ENCODE results near the gene HMOX1. TPM values are rescaled to one million over a fixed set of nuclear protein-coding genes. Genes with fewer than 3 reads are reported as not detected.

Gene HMOX1
- total and polyA plus RNA-seq, 2 of the 13 experiments (the other 11 are each of a cell fraction or from before 2014, with no cell fraction given) = 53.6 to 67.4 TPM

GRCh38 chr22:35440129-35440528 lies 59.2 kb downstream of the HMOX1 start:
- H2AFZ ChIP-seq (ENCODE audit: low read length) = no peak overlapping the region
- peak; percentile 48 for TF ChIP-seq ZNF629 (CRISPR knock-in tag; conservative IDR thresholded peaks at IDR 0.05)
- no peak for TF ChIP-seq ZMYM3 (CRISPR knock-in tag; IDR thresholded peaks at IDR 0.05)
- TF ChIP-seq, protein P1, sequence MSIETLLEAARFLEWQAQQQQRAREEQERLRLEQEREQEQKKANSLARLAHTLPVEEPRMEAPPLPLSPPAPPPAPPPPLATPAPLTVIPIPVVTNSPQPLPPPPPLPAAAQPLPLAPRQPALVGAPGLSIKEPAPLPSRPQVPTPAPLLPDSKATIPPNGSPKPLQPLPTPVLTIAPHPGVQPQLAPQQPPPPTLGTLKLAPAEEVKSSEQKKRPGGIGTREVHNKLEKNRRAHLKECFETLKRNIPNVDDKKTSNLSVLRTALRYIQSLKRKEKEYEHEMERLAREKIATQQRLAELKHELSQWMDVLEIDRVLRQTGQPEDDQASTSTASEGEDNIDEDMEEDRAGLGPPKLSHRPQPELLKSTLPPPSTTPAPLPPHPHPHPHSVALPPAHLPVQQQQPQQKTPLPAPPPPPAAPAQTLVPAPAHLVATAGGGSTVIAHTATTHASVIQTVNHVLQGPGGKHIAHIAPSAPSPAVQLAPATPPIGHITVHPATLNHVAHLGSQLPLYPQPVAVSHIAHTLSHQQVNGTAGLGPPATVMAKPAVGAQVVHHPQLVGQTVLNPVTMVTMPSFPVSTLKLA (IDR thresholded peaks at IDR 0.05) = no peak
- 97% methylated on average over 2 of the region's 3 CpGs for WGBS (ENCODE audit: low lambda C conversion rate)
- no peaks in the 10 kb centered on the region for H3K79me2 ChIP-seq (ENCODE audit: insufficient read depth, low read length)
- in situ Hi-C loops (cut with HindIII; ENCODE audit: extremely low pct_ligation_motif_present, low pct_unique_long_range_greater_than_20kb) (loop anchor here (25.0 kb wide), 1 partner anchor 297 kb away; no protein-coding TSS in a partner anchor), intact Hi-C loops (cut with micrococcal nuclease; ENCODE audit: unreplicated experiment) (no loop called here)
- H3K9ac ChIP-seq (ENCODE audit: insufficient read depth, low read depth, low read length) = no peak overlapping the region
- H3K36me3 ChIP-seq (replicated peaks in 1 of 2; ENCODE audit: control insufficient read depth in 1 of 2, insufficient read depth in 2 of 2, low read length in 2 of 2) = no peaks in the 10 kb centered on the region
- H3K27ac ChIP-seq (ENCODE audit: extremely low read length, insufficient read depth, low read length) = no peak overlapping the region
- no peaks in the 10 kb centered on the region for H3K27me3 ChIP-seq (ENCODE audit: control insufficient read depth in 1 of 2, insufficient read depth in 2 of 2, low read length in 2 of 2)
- ChIA-PET CTCF (ENCODE audit: low intra/inter-chr PET ratio, low total read pairs) (no interaction called here), POLR2A (no interaction called here)
- no peak overlapping the region for H3K4me2 ChIP-seq (ENCODE audit: low read depth, low read length)
- DNase-seq (ENCODE audit: low spot score) (no peak), ATAC-seq (no peak), FAIRE-seq (no peak)
- no peaks in the 10 kb centered on the region for H3K9me3 ChIP-seq (ENCODE audit: low read length)
- no peaks in the 10 kb centered on the region for H3K4me1 ChIP-seq (ENCODE audit: insufficient read depth, low read length)
- BruUV-seq (replicated peaks) = no TSS peak
- H3K4me3 ChIP-seq (replicated peaks in 1 of 3; ENCODE audit: insufficient read depth in 1 of 3, low read depth in 2 of 3, low read length in 3 of 3) = no peak overlapping the region
- no peaks in the 10 kb centered on the region for H4K20me1 ChIP-seq (ENCODE audit: insufficient read depth, low read length)

GRCh38 chr22:35441489-35442100 lies 60.7 kb downstream of the HMOX1 start:
- Histone ChIP-seq H3K36me3 (replicated peaks in 1 of 2; ENCODE audit: control insufficient read depth in 1 of 2, insufficient read depth in 2 of 2, low read length in 2 of 2) (no peaks in the 10 kb centered on the region), H3K27ac (ENCODE audit: extremely low read length, insufficient read depth, low read length) (no peak overlapping the region), H3K4me2 (ENCODE audit: low read depth, low read length) (no peak overlapping the region), H3K4me1 (ENCODE audit: insufficient read depth, low read length) (no peaks in the 10 kb centered on the region), H3K27me3 (ENCODE audit: control insufficient read depth in 1 of 2, insufficient read depth in 2 of 2, low read length in 2 of 2) (no peaks in the 10 kb centered on the region), H3K9me3 (ENCODE audit: low read length) (no peaks in the 10 kb centered on the region), H4K20me1 (ENCODE audit: insufficient read depth, low read length) (no peaks in the 10 kb centered on the region), H3K9ac (ENCODE audit: insufficient read depth, low read depth, low read length) (no peak overlapping the region), H3K4me3 (replicated peaks in 1 of 3; ENCODE audit: insufficient read depth in 1 of 3, low read depth in 2 of 3, low read length in 3 of 3) (no peak overlapping the region), H3K79me2 (ENCODE audit: insufficient read depth, low read length) (no peaks in the 10 kb centered on the region), H2AFZ (ENCODE audit: low read length) (no peak overlapping the region)
- in situ Hi-C loops (cut with HindIII; ENCODE audit: extremely low pct_ligation_motif_present, low pct_unique_long_range_greater_than_20kb) = loop anchor here (25.0 kb wide), 1 partner anchor 296 kb away; no protein-coding TSS in a partner anchor
- FAIRE-seq (no peak), DNase-seq (ENCODE audit: low spot score) (no peak), ATAC-seq (no peak)
- intact Hi-C loops (cut with micrococcal nuclease; ENCODE audit: unreplicated experiment) = no loop called here
- ChIA-PET CTCF (ENCODE audit: low intra/inter-chr PET ratio, low total read pairs) (no interaction called here), POLR2A (no interaction called here)
- WGBS (ENCODE audit: low lambda C conversion rate) = 71% methylated on average over 9 of the region's 9 CpGs
- TF ChIP-seq KAT2B (IDR thresholded peaks at IDR 0.05; ENCODE audit: borderline replicate concordance, low read depth, low read length) = no peak
- TF ChIP-seq ATAD3A (CRISPR knock-in tag; IDR thresholded peaks at IDR 0.05) = no peak
- TF ChIP-seq FOXK2 (IDR thresholded peaks at IDR 0.05) = no peak
- no TSS peak for BruUV-seq (replicated peaks)
